Smooth muscle cell of the brain vasculature (primary cell): ENCODE measurements around the gene CCDC33.
"Not testable (repeated sequence)": the region's sequence is repeated elsewhere in the genome, so short reads cannot be mapped to it uniquely, and the experiment has no call there.

ENCODE experiments used
- DNase-seq: peaks from one replicate; pipeline ENCODE4 v3.0.0-alpha.2; 2012; ENCODE audit warnings: low read depth, low spot score

CCDC33 gene

DNA sequence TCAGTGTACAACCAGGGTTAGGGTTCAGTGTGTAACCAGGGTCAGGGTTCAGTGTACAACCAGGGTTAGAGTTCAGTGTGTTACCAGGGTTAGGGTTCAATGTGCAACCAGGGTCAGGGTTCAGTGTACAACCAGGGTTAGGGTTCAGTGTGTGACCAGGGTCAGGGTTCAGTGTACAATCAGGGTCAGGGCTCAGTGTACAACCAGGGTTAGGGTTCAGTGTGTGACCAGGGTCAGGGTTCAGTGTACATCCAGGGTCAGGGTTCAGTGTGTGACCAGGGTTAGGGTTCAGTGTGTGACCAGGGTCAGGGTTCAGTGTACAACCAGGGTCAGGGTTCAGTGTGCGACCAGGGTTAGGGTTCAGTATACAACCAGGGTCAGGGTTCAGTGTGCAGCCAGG is 98.0 kb downstream of the CCDC33 start:
- no peak for DNase-seq

DNA sequence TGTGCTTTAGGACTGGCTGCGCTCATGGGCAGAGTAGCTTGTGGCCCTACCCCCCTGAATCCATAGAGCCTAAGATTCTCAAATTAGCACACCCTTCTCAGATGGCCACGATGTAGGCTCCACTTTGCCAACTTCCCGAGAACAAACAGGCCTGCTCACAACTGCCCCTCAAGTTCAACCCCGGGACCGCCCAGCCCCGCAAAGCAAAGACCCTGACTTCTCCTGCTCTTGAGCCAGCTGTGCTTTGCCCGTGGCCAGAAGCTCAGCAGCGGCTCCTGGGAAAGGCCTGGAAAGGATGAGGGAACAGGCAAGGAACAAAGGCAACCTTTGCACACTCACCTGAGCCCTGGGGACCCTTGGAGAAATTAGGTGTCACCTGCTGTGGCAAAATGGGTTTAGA is 99.3 kb downstream of the CCDC33 start:
- no peak for DNase-seq

GRCh38 chr15:74336061-74337005 is 100.2 kb downstream of the CCDC33 start:
- no peak for DNase-seq

DNA sequence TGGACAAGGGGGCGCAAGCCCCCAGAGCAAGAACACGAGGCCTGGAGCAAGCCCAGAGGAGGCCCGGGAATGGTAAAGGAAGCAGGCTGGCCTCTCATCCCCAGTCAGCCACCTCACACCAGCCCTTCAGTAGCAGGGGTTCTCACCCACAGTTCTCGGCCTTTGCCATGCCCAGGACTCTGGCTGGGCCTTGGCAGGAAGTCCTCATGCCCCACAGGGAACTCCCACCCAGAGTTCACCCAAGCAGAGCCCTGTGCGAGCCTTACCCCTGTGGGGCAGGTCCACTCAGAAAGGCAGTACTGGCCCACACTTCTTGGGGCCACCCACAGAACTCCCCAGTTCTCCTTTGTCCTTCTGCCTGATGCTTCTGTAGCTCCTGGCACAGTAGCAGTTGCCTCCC is 101.0 kb downstream of the CCDC33 start:
- DNase-seq = no peak

- DNase-seq = no peak
Measured at GRCh38 chr15:74337607-74338211, 101.6 kb downstream of the CCDC33 start.

- DNase-seq = no peak
Measured at GRCh38 chr15:74338676-74339075, 102.5 kb downstream of the CCDC33 start.

- DNase-seq = no peak
Measured at GRCh38 chr15:74339371-74339770, 103.2 kb downstream of the CCDC33 start.

DNA sequence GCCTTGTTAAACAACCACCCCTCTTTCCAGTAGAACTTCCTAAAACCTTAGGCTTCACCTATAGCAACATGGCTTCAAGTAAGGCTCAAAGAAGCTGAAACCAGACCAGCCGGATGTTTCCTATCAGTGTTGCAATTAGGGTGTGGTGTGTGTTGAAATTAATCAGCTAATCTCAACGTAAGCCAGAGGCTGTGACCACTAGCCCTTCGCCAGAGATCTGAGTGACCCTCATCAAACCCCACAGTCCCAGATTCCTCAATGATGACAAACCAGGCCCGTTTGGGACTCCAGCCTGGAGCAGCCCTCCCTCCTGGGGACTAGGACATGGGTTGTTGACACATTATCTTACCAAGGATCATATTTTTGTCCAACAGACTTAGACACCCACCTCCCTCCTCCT is 104.0 kb downstream of the CCDC33 start:
- no peak for DNase-seq

- no peak for DNase-seq
Measured at GRCh38 chr15:74343127-74343796, 107.1 kb downstream of the CCDC33 start.

- DNase-seq = no peak
Measured at GRCh38 chr15:74343797-74344127, 107.6 kb downstream of the CCDC33 start.

DNA sequence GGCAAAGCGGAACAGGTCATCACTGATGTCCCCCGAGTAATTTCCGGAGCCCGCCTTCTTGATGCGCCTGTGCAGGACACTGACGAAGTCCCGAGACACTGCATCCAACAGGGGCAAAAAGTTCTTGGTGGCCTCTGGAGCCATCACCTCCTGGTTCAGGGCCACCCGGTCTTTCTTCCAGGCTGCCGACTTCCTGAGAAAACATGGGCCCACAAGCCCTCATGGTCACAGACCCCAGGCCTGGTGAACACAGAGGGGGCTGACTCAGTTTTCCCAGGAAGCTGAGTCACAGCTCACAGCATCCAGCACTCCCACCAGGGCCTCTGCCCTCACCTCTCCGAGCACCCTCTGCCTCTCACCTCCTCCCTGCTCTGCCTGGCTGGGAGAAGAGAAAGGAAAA is 108.9 kb downstream of the CCDC33 start:
- DNase-seq = no peak

- no peak for DNase-seq
Measured at GRCh38 chr15:74347757-74348250, 111.7 kb downstream of the CCDC33 start.

DNA sequence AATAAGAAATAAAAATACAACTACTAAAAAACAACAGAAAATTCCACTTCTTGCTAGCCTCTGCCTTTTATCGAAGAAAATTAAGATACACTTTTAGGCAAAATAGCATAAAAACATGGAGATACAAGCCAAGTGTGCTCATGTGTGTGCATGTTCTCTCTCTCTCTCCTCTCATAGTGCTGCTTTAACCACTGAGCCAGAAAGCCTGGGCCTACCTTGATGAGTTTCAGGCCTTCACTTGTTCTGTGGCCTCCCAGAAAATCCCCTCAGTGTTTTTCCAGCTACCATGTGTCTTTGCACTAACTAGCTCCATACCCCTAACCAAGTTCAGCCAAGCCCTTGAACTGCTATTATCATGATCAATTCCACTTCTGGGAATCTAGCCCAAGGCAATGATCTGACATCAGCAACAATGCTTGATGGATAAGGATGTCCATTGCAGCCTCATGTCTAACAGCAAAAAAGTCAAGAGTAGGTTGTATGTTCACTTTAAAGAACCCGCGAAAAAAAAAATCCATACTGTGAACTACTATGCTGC is 113.2 kb downstream of the CCDC33 start:
- no peak for DNase-seq

DNA sequence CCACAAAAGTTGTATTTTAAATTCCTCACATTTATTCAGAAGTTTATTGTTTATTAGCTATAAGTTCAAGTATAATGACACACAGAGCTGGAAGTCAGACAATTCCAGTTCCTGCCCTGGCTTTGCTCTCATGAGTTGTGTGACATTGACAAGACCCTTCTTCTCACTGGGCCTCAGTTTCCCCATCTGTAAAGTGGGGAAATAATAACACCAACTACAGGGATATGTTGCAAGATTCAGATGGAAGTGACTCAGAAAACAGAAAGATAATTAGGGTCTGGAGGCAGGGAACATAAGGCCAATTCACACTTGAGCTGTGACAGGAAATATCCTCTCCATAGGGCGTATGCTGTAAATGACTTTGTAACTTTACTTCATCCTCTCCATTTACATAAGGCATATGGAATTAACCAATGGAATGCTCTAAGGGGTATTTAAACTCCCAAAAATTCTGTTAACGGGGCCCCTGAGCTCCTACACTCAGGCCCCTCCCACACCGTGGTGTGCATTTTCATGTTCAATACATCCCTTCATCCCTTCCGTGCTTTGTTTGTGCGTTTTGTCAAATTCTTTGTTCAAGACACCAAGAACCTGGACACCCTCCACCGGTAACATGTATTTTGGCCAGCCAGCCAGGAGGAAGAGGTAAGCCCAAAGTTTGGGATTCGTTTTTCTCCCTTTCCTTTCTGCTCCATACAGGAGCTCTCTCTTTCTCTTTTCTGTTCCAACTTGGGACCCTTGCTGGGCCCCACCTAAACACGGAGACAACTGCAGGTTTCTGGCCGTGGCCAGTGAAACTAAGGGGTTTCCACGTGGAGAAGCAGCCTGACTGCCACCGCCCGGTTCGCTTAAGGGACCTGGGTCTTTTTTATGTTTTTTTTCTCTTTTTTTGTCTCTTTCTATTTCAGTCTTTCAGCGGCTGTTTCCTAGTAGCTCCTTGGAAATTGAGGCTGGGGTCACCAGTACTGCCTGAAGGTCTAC is 114.5 kb downstream of the CCDC33 start:
- no peak for DNase-seq

DNA sequence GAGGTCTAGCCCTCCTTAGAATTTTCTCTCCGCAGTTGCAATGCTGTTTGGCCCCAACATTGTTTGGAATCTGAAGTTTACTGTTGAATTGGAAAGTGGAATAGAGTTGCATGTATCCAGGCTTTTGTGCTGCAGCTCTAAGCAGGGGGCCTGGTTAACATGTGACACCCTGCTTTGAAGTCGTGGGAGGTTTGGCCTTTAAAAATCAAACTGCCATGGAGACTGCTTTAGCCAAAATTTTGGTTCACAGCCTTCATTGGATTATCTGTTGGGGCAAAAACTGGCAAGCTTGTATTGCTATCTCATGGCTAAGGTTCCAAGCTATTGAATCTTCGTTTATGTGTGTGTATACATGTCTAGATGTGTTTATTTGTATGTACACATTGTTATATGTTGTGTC is 115.5 kb downstream of the CCDC33 start:
- no peak for DNase-seq

- DNase-seq = no peak
Measured at GRCh38 chr15:74352393-74352910, 116.3 kb downstream of the CCDC33 start.

DNA sequence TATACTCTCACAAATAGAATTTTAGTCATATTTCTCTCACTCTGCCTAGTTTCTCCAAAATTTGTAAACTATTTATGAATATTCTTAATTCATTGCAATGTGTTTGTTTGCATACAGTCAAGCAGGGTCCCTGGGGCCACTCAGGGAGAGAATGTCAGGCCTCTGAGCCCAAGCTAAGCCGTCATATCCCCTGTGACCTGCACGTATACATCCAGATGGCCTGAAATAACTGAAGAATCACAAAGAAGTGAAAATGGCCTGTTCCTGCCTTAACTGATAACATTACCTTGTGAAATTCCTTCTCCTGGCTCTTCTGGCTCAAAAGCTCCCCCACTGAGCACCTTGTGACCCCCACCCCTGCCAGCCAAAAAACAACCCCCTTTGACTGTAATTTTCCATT is 117.9 kb downstream of the CCDC33 start:
- DNase-seq = not testable (repeated sequence)

GRCh38 chr15:74356050-74356449 is 119.9 kb downstream of the CCDC33 start:
- DNase-seq = not testable (repeated sequence)

- DNase-seq = not testable (repeated sequence)
Measured at GRCh38 chr15:74357514-74357913, 121.4 kb downstream of the CCDC33 start.

DNA sequence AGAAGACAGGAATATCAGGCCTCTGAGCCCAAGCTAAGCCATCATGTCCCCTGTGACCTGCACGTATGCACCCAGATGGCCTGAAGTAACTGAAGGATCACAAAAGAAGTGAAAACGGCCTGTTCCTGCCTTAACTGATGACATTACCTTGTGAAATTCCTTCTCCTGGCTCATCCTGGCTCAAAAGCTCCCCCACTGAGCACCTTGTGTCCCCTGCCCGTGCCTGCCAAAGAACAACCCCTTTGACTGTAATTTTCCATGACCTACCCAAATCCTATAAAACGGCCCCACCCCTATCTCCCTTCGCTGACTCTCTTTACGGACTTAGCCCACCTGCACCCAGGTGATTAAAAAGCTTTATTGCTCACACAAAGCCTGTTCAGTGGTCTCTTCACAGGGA is 123.2 kb downstream of the CCDC33 start:
- not testable (repeated sequence) for DNase-seq

DNA sequence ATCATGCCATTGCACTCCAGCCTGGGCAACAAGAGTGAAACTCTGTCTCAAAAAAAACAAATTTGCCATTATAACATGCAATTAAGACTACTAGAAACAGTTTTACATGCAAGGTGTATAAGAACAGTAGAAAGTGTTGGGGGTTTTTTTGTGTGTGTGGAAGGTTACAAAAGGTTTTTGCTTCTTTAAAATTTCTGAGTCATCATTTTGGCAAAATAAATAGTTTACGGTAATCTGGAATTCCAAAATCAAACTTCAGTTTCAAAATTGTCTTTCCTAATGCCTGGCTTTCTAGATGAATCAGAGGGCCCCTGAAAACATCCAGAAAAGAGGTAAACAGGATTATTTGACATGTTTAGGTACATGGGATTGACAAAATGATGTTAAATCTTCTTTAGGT is 124.7 kb downstream of the CCDC33 start:
- not testable (repeated sequence) for DNase-seq
